ENCODE data around the gene MATN3.

MATN3 gene

GRCh38 chr2:19993731-19994130 lies 18.7 kb downstream of the MATN3 start:
- DNase-seq, result no peak

DNA sequence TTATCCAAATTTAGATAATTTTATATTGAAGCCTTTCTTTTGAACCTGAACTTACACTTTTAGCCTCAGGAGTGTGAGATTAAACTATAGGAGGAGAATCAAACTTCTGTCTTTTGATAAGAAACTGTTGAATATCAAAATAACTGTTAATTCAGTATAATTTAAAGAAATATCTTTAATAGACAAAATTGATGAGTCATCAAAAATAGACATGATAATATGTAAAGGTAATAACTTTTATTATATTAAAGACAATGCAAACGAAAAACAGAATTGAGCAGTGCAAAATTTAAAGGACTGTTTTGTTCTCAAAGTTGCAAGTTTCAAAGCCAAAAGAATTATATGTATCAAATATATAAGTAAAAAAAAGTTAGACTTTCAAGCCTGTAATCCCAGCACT lies 20.6 kb downstream of the MATN3 start:
- DNase-seq, result no peak

GRCh38 chr2:19990416-19990728 lies 22.1 kb downstream of the MATN3 start:
- DNase-seq, result no peak

- peak; percentile 81 to 89 for DNase-seq
Measured at GRCh38 chr2:19989667-19990415, 22.6 kb downstream of the MATN3 start, which contains the start of gene WDR35. Gene WDR35 (minus strand): TSS chr2:19990105. CDS start chr2:19990015, 90 bp downstream.

DNA sequence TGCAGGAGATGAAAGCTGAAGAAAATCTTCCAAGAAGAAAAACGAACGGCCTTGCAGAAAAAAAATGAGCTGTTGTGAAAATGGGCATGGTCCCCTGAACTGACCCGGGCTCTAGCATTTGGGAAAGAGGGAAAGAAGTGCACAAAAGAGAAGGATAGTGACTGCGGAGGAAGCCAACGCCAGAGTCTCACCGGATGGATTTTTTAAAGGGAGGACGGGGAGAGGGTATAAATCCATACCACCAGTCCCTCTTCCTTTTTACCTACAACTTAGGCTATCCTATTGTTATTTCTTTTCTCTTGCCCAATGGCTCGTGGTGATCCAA lies 23.2 kb downstream of the MATN3 start:
- no peak for DNase-seq

DNA sequence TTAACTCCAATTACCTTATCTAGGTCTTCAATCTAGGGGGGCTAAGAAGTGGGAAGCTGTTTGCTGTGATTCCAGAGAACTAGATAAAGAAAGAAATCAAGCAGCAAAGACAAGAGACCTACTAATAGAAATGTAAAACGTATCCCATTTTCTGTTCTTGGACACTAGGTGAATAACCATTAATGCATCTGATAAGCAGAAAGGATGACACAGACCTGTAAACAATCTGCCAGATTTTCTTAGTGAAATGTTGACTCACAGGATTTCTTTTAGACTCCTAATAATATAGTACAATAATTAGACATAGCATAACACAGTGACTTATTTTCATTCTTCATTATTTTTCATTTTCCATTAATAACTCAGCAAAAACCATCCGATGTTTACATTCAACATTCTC lies 23.9 kb downstream of the MATN3 start:
- DNase-seq, result no peak

DNA sequence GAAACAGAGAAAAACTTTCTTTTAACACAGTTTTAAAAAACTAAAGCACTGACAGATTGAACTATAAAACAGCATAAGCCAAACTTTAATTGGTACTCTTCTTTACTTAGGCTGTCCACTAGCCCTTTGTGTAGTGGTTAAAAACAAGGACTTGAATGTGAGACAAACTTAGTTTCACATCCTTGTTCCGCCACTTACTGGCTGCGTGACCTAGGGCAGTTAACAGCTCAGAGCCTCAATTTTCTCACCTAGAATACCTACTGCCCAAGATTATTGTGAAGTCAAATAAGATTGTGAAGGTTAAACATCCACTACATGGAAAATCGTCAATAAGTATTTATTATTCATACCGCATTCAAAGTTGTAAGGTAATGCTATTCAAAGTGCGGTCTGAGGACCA lies 24.5 kb downstream of the MATN3 start:
- DNase-seq, result no peak

DNA sequence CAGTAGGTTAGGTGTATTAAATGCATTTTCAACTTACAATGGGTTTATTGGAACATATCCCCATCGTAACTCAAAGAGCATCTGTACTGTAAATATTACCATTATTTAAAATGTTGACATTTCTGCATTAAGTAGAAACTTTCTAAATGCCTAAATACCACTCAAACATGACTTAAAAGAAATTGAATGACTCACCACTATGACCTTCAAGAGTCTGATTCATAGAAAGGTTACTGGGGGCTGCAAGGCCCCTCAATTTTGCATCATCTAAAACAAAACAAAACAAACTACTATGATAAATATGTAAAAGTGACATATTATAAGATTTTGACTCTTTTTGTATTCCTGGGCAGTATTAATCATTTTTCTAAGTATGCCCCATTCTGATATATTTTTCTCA lies 30.2 kb downstream of the MATN3 start:
- DNase-seq, result no peak

GRCh38 chr2:19979932-19980331 lies 32.5 kb downstream of the MATN3 start:
- DNase-seq, result no peak

GRCh38 chr2:19973466-19973865 lies 39.0 kb downstream of the MATN3 start:
- no peak for DNase-seq

DNA sequence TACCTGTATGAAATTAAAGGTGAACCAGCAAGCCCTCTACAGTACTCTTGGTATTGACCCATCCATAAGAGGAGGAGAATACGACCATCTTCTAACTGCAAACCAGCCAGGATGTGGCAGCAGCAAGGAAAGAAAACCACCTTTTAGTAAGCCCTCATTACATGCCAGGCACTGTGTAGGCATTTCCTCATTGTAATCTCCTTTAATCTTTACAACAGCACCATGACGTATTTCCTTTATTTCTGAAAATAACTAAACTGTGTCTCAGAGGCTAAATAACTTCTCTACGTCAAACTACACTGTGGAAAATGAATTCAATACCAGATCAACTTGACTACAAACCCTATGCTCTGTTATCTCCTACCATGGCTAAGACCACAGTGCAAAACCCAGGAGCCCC lies 40.8 kb downstream of the MATN3 start:
- DNase-seq, result no peak

DNA sequence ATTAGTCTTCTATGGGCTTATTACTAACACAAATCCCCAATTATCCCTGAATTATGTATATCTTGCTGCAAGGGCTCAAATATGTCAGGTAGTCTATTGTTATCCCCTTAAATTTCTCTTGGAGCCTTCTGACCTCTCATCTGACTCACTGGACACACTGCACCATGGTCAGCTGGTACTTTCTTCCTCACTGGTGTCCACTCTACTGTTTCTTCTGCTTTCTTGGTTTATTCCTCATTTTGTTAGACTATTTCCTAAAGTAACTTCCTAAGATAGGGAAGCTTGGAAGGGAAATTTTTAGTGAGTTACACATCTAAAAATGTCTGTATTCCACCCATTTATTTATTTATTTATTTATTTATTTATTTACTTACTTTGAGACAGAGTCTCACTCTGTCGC lies 49.1 kb downstream of the MATN3 start:
- DNase-seq, result no peak

GRCh38 chr2:19955544-19956422 lies 56.7 kb downstream of the MATN3 start:
- DNase-seq, result peak; percentile 3 to 28

- DNase-seq, result no peak
Measured at GRCh38 chr2:19949071-19949470, 63.4 kb downstream of the MATN3 start.

DNA sequence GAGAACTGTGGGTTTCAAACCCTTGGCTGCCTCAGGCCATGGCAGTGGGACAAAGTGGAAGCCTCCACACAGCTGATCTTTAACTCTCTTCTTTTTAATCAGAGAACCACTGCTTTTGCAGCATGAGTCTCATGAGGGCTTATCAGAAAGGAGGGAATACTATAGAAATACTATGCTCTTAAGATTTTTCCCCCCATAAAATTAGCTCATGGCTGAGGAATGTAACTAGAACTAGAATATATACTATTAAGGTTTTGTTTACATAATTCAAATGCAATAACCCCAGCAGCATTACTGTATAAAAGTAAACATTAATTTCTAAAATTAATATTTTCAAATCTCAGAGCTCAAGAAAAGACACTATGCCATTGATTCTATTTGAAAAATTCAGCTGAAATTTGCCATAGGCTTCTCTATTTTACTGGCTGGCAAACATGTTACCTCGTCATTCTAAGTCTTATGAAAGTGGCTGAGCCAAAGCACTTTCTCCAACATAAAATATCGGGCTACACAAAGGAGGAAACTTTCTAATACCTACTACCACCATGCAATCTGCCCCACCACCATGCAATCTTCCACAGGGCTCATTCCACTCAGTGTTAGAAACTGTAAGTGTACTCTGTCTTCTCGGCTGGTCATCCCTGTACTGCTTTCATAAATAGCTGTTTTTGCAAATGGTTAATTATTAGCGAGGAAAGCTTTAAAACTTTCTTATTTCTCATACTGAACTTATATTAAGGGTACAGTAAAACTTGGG lies 65.1 kb downstream of the MATN3 start:
- no peak for DNase-seq

GRCh38 chr2:19944205-19944845 lies 68.1 kb downstream of the MATN3 start:
- DNase-seq, result no peak

DNA sequence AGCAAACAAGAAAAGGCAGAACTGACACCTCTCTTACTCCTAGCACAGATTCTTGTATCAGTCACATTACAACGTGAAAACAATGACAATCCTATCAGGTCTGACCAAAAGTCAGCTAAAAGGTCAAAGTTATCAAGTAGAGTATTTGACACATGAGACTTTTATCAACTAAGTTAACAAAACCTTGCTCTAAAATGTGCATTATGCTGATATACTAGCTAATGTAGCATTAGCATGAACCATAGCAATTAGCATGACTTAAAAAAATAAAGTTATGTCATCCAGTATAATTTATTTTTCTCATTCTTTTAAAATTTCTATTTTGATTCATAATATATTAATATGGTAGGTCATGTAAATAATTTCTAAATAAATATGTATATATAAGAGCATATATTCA lies 69.3 kb downstream of the MATN3 start:
- DNase-seq, result no peak

- no peak for DNase-seq
Measured at GRCh38 chr2:19942199-19942598, 70.3 kb downstream of the MATN3 start.

Data from NCI-H1930 (cell line).